GM21381 (cell line): ENCODE results near the gene ARL3.
A peak's percentile ranks its signal among the peaks of the same experiment; 100 is the strongest.
"Not testable (repeated sequence)": the region's sequence is repeated elsewhere in the genome, so short reads cannot be mapped to it uniquely, and the experiment has no call there.

ENCODE experiments used
- ATAC-seq: cut with Tn5 transposase; IDR thresholded peaks from one replicate; pipeline ENCODE4 v1.9.1; 2021; ENCODE audit warnings: mild to moderate bottlenecking, moderate library complexity; ENCODE audit not compliant: unreplicated experiment

Gene ARL3

DNA sequence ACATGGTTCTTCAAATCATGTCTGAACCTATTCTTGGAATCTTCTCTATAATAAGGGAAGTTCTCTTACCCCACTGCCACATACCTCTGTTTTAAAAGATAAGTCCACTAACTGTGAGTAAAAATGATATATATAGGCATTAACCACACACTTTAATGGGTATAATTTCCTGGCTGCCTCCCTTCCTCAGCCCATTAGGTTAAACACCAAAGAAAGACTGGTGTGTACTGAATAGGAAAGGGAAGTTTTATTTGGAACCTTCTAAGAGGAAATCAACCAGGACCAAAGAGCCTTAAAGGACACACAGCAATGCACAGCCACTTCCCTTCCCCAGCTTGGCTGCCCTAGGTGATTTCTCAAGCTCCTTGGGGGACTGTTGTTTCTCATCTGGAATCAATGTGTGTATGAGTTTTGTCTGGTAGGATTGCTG is 24.5 kb upstream of the ARL3 start:
- no peak for ATAC-seq

DNA sequence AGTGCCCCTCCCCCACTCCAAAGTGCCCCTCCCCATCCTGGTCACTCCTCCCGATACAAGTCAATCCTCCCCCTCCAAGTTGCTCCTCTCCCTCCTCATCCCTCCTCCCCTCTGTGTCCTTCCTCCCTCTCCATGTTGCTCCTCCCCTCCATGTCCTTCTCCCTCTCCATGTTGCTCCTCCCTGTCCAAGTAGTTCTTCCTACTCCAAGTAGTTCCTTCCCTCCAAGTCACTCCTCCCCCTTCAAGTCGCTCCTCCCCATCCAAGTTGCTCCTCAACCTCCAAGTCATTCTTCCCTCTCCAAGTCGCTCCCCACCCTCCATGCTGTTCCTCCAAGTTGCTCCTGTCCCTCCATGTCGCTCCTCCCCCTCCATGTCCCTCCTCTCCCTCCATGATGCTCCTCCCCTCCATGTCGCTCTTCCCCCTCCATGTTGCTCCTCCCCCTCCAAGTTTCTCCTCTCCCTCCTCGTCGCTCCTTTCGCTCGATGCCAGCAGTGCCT is 20.9 kb upstream of the ARL3 start:
- no peak for ATAC-seq

DNA sequence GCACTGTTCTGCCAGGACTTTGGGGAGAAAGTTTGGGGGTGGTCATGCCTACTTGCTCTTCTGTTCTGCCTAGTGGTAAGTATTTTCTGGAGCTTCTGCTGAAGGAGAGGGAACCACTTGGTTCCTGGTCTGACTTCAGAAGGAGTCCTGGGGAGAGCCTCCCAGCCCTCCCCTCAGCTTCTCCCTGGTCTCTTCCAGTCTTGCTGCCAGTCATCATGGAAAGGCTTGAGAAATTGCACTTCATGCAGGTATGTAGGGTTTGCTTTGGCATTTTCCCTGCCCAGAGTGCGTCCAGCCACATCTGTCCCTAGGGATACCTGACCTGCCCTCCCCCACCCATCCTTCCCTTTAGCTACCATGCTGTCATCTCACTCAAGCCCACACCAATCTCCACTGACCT is 18.5 kb upstream of the ARL3 start:
- ATAC-seq: no peak

DNA sequence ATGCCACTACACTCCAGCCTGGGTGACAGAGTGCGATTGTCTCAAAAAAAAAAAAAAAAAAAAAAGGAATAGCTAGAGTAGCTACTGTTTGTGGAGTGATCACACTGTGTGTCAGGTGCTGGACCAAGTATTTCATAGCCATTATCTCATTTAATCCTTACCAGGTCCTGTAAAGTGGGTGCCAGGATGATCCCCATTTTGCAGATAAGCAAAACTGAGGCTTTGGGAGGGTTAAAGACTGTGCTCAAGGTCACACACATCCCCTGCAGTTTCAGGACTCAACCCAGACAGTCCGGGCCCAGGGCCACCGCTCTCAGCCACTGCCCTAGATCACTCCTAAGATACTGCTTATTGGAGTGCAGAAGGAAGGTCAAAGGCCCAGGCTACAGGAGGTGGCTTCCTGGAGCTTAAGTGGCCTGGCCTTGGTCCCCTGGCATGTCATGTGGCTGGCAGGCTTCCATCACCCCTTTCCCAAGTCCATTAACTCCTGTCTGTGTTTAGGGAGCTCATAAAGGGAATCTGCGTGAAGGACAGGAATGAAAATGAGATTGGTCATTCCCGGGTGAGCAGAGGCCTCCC is 17.1 kb upstream of the ARL3 start:
- no peak for ATAC-seq

DNA sequence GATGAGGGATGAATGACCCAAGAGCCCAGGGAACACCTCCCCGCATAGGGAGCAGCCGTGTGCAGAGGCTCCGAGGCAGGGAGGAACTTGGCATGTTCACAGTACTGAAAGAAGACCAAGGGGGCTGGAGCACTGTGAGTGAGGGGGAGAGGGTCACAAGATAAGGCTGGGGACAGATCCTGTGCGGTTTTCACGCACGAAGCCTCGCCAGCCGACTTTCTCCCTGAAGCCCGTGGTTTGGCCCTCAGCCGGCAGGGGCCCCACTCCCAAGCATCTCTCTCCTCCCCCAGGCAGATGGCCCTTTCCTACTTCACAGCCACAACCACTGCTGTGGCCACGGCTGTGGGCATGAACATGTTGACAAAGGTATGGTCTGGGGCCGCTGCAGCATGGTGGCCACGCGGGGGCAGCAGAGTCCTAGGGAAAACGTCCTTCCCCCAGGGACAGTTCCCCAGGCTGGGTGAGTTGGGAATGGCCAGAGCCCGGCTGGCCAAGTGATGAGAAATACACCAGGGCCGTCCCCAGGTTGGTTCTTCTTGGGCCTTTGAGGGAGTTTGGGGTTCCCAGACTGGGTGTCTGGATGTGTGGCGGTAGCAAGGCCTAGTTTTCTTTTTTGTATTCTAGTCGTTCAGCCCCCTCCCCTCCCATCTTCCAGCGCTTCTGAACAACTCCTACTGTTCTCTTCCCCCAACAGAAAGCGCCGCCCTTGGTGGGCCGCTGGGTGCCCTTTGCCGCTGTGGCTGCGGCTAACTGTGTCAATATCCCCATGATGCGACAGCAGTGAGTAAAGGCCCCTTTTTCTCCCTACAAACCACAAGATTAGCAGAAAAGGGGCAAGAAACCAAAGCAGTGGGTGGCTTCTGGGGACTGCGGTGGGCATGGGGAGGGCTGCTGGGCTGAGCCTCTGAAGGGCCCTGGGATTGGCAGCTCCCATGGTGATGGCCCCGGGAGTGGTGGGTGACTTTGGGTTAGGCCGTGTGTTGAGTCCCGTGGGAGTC is 15.1 kb upstream of the ARL3 start:
- ATAC-seq: peak; percentile 61

DNA sequence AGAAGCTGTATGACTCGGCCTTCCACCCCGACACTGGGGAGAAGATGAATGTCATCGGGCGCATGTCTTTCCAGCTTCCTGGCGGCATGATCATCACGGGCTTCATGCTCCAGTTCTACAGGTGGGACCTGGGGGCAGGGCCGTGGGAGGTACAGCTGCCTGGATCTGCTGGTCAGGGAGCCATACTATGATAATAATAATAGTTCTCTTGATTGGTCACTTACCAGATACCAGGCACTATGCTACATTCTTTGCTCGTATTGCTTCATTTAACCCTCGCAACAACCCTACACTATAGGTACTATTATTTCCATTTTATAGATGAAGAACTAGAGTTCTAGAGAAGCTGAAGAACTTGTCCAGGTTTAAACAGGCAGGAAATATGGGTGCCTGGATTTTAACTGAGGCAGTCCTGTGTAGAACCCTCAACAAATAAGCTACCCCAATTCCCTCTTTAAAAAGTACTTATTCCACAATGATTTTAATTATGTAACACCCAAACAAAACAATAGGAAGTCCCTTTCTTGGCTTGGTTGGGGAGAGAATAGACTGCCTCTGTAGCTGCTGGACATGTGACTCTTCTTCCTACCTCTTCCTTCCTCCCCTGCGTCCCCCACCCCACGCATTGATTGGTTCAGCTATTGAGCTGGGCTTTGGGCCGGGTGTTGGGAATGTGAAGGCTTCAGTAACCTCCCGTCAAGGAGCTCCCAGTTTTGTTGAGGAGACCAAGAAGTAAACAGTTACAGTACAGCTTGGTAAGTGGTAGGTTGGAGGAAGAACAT is 13.0 kb upstream of the ARL3 start:
- no peak for ATAC-seq

DNA sequence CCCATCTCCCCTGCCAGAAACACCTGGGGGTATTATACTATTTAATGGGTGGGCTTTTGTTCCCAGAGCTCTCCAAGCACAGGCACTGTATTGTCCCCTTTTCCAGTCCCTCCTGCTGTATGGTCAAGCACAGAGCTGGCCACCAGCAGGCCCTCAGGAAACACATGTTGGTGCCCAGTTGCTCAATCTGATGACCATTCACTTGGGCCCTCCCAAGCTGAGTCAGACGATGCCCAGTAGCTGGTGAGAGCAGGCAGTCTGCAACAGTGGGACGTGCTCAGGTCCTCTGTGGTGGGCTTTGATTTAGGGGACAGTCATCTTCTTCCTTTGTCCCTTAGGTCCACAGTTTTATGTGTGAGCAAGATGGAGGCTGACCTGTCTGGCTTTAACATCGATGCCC is 12.1 kb upstream of the ARL3 start:
- no peak for ATAC-seq

DNA sequence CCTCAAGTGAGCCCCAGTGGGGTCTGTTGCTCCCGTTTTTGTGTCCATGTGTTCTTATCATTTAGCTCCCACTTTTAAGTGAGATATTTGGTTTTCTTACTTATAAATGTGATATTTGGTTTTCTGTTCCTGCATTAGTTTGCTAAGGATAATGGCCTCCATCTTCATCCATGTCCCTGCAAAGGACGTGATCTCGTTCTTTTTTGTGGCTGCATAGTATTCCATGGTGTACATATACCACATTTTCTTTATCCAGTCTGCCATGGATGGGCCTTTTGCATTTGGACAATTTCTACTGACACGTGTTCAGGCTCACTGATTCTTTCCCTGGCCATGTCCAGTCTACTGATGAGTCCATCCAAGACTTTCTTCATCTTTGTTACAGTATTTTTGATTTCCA is 9.8 kb upstream of the ARL3 start:
- ATAC-seq: no peak

DNA sequence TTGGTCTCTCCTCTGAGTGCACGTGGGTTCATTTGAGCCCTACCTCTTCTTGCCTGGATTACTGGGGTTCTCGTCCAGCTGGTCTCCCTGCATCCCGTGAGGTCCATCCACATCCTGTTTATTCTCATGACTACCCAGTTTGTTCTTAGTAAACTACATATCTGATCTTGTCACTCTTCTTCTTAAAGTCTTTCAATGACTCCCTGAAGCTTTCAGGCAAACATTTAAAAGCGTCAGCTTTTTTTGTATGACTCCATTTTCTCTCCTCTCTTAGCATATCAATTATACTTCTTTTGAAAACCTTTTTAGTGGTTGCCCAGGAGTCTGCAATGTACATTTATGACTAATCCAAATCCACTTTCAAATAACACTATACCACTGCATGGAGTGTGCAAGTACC is 7.8 kb upstream of the ARL3 start:
- ATAC-seq: no peak

DNA sequence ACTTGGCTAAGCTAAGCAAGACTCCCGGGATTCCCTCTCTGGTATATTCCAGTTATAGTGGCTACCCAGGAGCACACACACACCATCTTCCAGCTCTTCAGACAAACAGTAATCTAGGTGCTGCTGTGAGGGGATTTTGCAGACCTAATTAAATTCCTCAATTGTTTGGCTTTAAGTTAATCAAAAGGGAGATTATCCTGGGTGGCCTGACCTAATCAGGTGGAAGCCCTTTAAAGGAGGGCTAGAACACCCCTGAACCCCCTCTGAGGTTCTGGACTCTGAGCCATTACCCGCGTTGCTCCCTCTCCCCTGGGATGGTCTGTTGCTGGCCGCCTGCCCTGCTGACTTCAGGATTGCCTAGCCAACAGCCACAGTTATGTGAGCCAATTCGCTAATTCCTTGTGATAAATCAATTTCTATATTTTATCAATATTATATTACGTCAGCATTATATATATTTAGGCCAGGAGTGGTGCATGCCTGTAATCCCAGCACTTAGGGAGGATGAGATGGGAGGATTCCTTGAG is 6.6 kb upstream of the ARL3 start:
- no peak for ATAC-seq

DNA sequence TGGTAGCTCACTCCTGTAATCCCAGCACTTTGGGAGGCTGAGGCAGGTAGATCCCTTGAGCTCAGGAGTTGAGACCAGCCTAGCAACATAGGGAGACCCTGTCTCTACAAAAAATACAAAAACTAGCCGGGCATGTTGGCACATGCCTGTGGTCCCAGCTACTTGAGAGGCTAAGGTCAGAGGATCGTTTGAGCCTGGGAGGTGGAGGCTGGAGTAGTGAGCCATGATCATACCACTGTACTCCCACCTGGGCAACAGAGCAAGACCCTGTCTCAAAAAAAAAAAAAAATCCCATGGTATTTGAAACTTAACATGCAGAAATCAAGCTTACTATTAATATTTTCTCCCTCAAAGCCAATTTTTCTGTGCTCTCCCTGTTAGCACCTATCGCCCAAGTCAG is 6.1 kb upstream of the ARL3 start:
- no peak for ATAC-seq

DNA sequence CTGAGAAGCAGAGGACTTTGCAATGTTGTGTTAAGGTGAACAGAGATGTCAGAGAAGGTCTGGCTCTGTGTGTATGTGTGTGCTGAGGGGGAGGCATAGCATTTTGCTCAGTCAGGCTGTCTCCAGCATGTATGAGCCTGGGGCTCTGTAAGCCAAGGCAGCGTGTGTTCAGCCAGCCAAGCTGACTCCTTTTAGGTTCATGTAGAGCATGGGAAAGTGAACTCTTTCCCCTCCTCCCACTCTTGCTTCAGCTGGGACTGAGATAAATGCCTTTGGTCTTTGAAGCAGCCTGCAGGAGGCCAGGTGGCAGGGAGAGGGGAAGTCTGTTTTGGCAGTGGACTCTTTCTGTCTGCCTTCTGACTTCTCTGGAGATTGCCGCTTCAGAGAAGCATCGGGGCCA is 4.0 kb upstream of the ARL3 start:
- ATAC-seq: no peak

DNA sequence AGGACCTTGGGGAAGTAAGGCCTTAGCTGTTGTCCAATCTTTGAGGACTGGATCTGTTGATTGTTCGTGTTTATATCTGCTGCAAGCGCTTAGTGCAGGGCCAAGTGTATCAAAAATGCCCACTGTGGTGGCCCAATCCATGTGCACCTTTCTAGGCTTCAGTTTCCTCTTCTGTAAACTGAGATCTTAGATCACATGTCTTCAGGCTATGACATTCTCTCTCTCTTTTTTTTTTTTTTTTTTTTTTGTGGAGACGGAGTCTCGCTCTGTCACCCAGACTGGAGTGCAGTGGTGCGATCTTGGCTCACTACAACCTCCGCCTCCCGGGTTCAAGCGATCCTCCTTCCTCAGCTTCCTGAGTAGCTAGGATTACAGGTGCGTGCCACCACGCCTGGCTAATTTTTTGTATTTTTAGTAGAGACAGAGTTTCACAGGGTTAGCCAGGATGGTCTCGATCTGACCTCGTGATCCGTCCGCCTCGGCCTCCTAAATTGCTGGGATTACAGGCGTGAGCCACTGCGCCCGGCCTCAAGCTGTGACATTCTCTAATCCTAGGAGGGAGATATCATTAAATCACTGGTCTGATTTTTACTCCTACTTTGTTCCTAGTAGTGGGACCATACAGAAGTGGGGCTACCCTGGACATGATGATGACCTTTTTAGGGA is 2.8 kb upstream of the ARL3 start:
- ATAC-seq: not testable (repeated sequence)

DNA sequence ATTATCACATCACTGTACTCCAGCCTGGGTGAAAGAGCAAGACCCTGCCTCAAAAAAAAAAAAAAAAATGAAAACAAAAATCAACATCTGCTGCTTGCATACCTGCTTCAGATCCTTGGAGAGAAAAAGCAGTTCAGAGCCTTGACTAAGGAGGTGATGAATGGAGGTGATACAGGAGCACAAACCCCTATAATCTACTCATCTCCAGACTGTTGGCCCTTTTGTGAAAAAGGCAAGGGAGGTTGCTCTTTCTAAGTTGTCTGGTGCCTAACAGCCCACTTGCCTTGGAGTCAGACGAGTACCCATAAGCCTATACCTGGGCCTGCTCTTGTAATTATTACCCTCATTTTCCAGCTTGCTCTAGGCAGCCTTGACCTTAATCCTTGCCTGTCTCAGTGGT is 1.7 kb upstream of the ARL3 start:
- no peak for ATAC-seq

DNA sequence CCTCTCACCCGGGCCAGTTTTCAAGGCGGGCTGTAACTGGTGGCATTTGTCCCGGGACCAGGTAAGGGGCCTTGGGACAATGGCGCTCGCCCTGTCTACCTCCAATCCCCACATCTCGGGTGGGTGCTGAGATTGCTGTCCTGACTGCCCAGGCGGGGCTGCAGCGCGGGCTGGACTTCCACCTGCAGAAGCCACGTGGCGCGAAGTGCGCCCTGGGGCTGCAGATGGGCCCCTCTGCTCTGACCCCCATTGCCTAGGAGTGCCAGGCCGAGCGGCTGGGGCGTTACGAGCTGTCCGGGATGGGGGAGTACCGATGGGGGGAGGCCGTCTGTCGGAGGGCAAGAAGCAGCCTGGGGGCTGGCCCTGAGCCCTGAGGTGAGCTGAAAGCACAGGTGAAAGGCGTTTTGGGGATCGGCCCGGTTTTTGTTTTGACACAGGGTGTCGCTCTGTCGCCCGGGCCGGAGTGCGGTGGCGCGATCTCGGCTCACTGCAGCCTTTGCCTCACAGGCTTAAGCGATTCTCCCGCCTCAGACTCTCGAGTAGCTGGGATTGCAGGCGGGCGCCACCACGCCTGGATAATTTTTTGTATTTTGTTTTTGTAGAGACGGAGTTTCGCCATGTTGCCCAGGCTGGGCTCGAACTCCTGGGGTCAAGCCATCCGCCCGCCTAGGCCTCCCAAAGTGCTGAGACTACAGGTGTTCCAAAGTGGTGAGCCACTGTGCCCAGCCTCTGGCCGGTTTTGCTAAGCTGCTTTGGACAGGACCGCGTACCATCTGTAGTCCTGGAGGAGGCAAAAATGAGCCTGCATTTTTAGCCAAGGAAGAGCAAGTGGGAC is 641 bp upstream of the ARL3 start, which contains the start of gene SFXN2:
Gene SFXN2, plus strand, starts transcription at position 16 of the 835 bp plus-strand sequence. CDS start 12,001 bp downstream, outside the sequence.
- peak; percentile 0 for ATAC-seq

DNA sequence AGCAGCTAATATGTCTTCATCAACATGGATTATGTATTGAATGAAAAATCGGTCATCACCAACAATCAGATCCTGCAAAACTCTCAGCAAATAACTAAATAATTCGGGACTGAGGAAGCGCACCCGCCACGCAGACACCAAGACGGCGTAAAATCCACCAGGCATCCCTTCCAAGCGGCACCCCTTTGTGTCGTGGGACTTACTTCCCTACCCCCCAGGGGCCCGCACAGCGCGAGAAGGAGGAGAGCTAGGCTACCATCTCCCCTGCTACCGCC is 721 bp downstream of the ARL3 start:
- no peak for ATAC-seq

DNA sequence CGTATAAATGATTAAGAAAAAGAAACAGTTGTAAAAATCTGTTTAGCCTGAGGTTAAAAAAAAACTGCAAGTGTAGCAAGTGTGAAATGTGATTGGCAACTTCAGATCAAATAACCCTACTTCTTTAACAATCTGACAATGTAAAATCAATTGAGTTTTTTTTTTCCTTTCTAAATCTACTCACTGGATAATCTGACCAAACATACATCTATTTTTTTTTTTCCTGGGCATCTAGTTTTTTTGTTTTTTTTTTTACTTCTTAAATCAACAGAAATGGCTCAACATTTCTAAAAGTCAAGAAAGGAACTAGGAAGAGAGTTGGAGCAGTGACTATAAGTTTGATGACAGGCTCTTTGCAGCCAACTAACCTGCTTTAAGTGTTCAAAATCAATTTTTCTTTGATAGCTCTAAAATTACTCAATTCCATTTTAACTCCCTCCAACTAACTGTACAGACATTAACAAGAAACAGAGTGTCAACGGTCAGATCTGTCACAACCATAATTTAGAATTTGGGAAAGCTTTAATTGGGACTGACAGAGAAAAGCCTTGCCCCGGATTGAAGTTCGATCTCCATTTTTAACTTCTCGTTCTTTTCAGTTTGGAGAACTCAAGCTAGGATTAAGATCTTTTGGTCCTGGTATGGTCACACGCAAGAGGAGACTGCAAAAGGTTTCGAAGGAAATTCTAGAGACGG is 1.2 kb downstream of the ARL3 start:
- no peak for ATAC-seq

DNA sequence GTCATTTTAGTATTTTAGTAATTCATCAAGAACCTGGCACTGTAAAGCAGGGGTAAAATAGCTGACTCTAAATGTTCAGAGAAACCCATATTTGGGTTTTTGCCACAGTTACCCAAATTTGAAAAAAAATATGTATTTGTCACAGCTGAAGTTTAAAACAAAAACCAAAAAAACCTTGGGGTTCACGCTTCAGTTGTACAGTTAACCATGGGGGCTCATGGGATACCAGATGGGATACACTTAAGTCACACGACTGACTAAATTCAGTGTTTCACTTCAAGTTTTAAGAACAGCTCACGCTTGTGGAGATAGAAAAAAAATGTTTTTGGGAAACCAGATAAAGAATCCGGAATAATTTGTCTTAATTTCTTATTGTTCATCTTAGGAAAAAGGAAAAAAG is 2.1 kb downstream of the ARL3 start:
- no peak for ATAC-seq

DNA sequence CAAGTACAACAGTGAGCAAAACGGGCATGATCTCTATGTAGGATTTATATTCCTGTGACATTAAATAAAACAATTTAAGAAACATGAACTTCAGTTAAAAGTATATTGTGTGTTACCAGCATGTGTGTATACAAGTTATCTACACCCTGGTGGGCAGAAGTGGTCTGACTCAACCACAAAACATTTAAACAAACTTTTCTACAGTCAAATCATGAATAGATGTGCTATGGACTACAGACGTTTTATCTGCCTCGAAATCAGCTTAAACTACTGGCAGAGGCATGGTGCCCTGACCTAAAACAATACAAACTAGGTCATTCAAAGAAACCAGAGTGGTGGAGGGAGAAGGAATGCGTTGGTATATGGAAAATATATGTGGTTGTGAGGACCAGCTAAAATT is 3.6 kb downstream of the ARL3 start:
- no peak for ATAC-seq
